Lower lobe of right lung (tissue), 2 donors: ENCODE measurements around the gene KRT83. TPM values are rescaled to one million over a fixed set of nuclear protein-coding genes. Genes with fewer than 3 reads are reported as not detected.

Experiments used
- ATAC-seq, 2 donors: fragments of 200-7000 bp; cut with Tn5 transposase; one replicate each; pipeline ENCODE4 v1.9.1; 2020 to 2022; ENCODE audit warnings: mild to moderate bottlenecking in 2 of 2, moderate library complexity in 2 of 2
- DNase-seq: peaks from one replicate; pipeline ENCODE4 v3.0.0-alpha.2; 2020
- H3K27ac ChIP-seq: fragments of 200-600 bp; one replicate; pipeline ENCODE4 v1.8.0; 2022
- H3K27me3 ChIP-seq: fragments of 200-600 bp; one replicate; pipeline ENCODE4 v1.8.0; 2022; ENCODE audit warnings: low read depth
- H3K36me3 ChIP-seq: fragments of 200-600 bp; one replicate; pipeline ENCODE4 v1.8.0; 2022; ENCODE audit warnings: mild to moderate bottlenecking
- H3K4me1 ChIP-seq: fragments of 200-600 bp; one replicate; pipeline ENCODE4 v1.8.0; 2022
- H3K4me3 ChIP-seq: fragments of 200-600 bp; one replicate; pipeline ENCODE4 v1.8.0; 2022; ENCODE audit warnings: mild to moderate bottlenecking
- H3K9me3 ChIP-seq: fragments of 200-600 bp; one replicate; pipeline ENCODE4 v1.8.0; 2022
- intact Hi-C: fragments of 100-400 bp; cut with DNase I; formaldehyde crosslinking; loops from one replicate; pipeline ENCODE4 v1.11.0; 2022
- total RNA-seq: library from RNA; stranded (reverse); fragmentation: NEBNext Ultra II Directional; extraction: Animal tissue kit (Norgen Biotek cat#: 25700); gene quantifications from one replicate; pipeline ENCODE4 v1.2.1, GENCODE V29; 2021
- TF ChIP-seq, protein P1 (sequence below): fragments of 200-600 bp; IDR thresholded peaks from one replicate; pipeline ENCODE4 v1.8.0; 2022; ENCODE audit warnings: antibody characterized with exemption, mild to moderate bottlenecking
- donor health status: DM: no; HTN: yes; CAD: no; lungs with severe emphysema.

Gene KRT83
- total RNA-seq, 1 donor from 2014 or later, result not detected

DNA sequence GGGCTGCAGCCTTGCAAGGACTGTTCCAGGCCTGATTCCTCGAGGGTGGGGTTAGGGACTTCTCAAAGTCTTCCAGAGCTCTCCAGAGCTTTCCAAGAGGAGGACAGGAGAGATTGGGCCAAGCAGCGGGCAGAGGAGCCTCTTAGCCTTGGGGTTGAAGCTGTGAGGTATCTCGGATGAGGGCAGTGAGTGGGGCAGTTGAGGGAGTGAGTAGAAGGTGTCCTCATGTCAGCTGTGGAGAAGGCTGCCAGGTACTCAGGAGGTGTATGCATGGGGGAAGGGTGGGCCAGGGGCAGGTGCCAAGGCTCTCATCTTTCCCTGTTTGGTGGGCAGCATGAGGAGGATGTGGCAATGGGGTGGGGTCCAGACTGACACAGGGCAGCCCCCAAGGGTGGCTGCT lies 7.7 kb downstream of the KRT83 start:
- TF ChIP-seq, protein P1, sequence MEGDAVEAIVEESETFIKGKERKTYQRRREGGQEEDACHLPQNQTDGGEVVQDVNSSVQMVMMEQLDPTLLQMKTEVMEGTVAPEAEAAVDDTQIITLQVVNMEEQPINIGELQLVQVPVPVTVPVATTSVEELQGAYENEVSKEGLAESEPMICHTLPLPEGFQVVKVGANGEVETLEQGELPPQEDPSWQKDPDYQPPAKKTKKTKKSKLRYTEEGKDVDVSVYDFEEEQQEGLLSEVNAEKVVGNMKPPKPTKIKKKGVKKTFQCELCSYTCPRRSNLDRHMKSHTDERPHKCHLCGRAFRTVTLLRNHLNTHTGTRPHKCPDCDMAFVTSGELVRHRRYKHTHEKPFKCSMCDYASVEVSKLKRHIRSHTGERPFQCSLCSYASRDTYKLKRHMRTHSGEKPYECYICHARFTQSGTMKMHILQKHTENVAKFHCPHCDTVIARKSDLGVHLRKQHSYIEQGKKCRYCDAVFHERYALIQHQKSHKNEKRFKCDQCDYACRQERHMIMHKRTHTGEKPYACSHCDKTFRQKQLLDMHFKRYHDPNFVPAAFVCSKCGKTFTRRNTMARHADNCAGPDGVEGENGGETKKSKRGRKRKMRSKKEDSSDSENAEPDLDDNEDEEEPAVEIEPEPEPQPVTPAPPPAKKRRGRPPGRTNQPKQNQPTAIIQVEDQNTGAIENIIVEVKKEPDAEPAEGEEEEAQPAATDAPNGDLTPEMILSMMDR, result no peak
- Histone ChIP-seq H3K27me3 (peaks cover 16% of the 10 kb centered on the region), H3K36me3 (no peaks in the 10 kb centered on the region), H3K4me1 (peaks cover 4% of the 10 kb centered on the region), H3K27ac (no peak overlapping the region), H3K9me3 (no peaks in the 10 kb centered on the region), H3K4me3 (no peak overlapping the region)
- intact Hi-C loops, result no loop called here
- no peak for DNase-seq
- ATAC-seq, result no peak

GRCh38 chr12:52312086-52312485 lies 9.1 kb downstream of the KRT83 start:
- Histone ChIP-seq H3K36me3 (no peaks in the 10 kb centered on the region), H3K4me1 (peaks cover 12% of the 10 kb centered on the region), H3K4me3 (no peak overlapping the region), H3K27me3 (peaks cover 30% of the 10 kb centered on the region), H3K27ac (no peak overlapping the region), H3K9me3 (no peaks in the 10 kb centered on the region)
- DNase-seq (no peak), ATAC-seq (no peak)
- intact Hi-C loops, result no loop called here
- TF ChIP-seq, protein P1, result no peak

GRCh38 chr12:52311285-52311648 lies 9.9 kb downstream of the KRT83 start:
- H3K36me3 ChIP-seq, result no peaks in the 10 kb centered on the region
- DNase-seq, result no peak
- ATAC-seq, result no peak
- H3K9me3 ChIP-seq, result no peaks in the 10 kb centered on the region
- no peak overlapping the region for H3K4me3 ChIP-seq
- TF ChIP-seq, protein P1, result no peak
- intact Hi-C loops, result no loop called here
- peaks cover 37% of the 10 kb centered on the region for H3K27me3 ChIP-seq
- peaks cover 12% of the 10 kb centered on the region for H3K4me1 ChIP-seq
- no peak overlapping the region for H3K27ac ChIP-seq

- Histone ChIP-seq H3K4me3 (no peak overlapping the region), H3K27me3 (peaks cover 37% of the 10 kb centered on the region), H3K4me1 (peaks cover 12% of the 10 kb centered on the region), H3K27ac (no peak overlapping the region), H3K9me3 (no peaks in the 10 kb centered on the region), H3K36me3 (no peaks in the 10 kb centered on the region)
- DNase-seq (no peak), ATAC-seq (no peak)
- TF ChIP-seq, protein P1, result no peak
- intact Hi-C loops, result no loop called here
Measured at GRCh38 chr12:52310622-52311284, 10.4 kb downstream of the KRT83 start.

DNA sequence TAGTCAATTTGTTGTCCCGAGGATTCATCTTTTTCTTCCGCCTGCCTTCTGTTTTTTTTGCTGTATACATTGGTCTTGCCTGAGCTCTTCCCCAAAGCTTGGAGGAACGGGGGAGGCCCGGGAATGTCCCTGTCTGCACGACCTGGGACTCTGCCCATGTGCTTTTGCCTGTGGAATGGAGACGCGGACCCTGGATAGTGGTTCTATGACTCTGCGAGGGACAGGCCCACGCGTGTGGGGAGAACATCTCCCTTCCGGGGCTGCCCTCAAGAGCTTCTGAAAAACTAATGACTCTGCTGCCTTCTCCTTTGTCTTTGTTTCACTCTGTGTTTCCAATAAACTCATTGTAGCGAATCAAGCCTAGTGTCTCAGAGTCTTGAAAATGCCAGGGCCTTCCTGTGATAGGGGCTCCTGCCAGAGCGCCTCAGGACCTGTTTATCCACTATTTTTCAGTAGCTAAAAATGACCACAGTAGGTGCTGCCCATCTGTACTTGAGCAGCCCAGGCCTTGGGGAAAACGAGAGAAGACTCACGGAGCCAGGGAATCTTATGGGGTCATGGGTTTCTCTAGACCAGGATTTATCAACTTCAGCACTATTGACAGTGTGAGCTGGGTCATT lies 12.3 kb downstream of the KRT83 start:
- H3K4me3 ChIP-seq, result peak overlapping the region; percentile 45
- peaks cover 12% of the 10 kb centered on the region for H3K4me1 ChIP-seq

More for the DNA sequence above, 12.3 kb downstream of the KRT83 start:
- H3K9me3 ChIP-seq, result no peaks in the 10 kb centered on the region
- no peaks in the 10 kb centered on the region for H3K36me3 ChIP-seq
- ATAC-seq, result peak in 1 of 2 donors; percentile 3
- TF ChIP-seq, protein P1, result no peak
- DNase-seq, result no peak
- H3K27ac ChIP-seq, result peak overlapping the region; percentile 46
- H3K27me3 ChIP-seq, result peaks cover 37% of the 10 kb centered on the region
- intact Hi-C loops, result no loop called here
